SK-N-SH treated with all-trans-retinoic acid at 6 μM for 48 hours (cell line): Measurements from ENCODE around the gene RMC1.
"Not testable (repeated sequence)": the region's sequence is repeated elsewhere in the genome, so short reads cannot be mapped to it uniquely, and the experiment has no call there.

Source experiments
- ATAC-seq: fragments of 200-7000 bp; cut with Tn5 transposase; 3 replicates; pipeline ENCODE4 v1.9.1; 2020; ENCODE audit warnings: mild to moderate bottlenecking, moderate library complexity
- ARNTL ChIP-seq: fragments of 450-650 bp; formaldehyde crosslinking; IDR thresholded peaks from 2 replicates; pipeline ENCODE4 v1.5.0; 2020; ENCODE audit warnings: low read depth, mild to moderate bottlenecking, moderate library complexity, borderline replicate concordance
- BACH2 ChIP-seq: fragments of 250-450 bp; sonication (Bioruptor Pico); IDR thresholded peaks from 2 replicates; pipeline ENCODE4 v1.9.0; 2021; ENCODE audit warnings: mild to moderate bottlenecking, borderline replicate concordance
- CREB5 ChIP-seq: fragments of 250-450 bp; sonication (Bioruptor Pico); IDR thresholded peaks from 2 replicates; pipeline ENCODE4 v1.5.1; 2020; ENCODE audit warnings: low read depth, mild to moderate bottlenecking, moderate library complexity
- CSDC2 ChIP-seq: fragments of 250-450 bp; sonication (Bioruptor Pico); IDR thresholded peaks from 2 replicates; pipeline ENCODE4 v1.5.0; 2020; ENCODE audit warnings: mild to moderate bottlenecking, moderate library complexity
- GLIS3 ChIP-seq: fragments of 250-450 bp; sonication (Bioruptor Pico); IDR thresholded peaks from 2 replicates; pipeline ENCODE4 v1.5.0; 2020; ENCODE audit warnings: mild to moderate bottlenecking, moderate library complexity
- ISL1 ChIP-seq: fragments of 250-450 bp; sonication (Bioruptor Pico); IDR thresholded peaks from 2 replicates; pipeline ENCODE4 v2.1.2; 2022; ENCODE audit warnings: mild to moderate bottlenecking, moderate library complexity
- OSR1 ChIP-seq: fragments of 250-450 bp; sonication (Bioruptor Pico); IDR thresholded peaks from 2 replicates; pipeline ENCODE4 v1.8.0; 2022; ENCODE audit warnings: moderate library complexity, mild to moderate bottlenecking, inconsistent platforms
- PATZ1 ChIP-seq: fragments of 250-450 bp; sonication (Bioruptor Pico); IDR thresholded peaks from 2 replicates; pipeline ENCODE4 v1.8.0; 2020; ENCODE audit warnings: mild to moderate bottlenecking, moderate library complexity, borderline replicate concordance
- POU6F1 ChIP-seq: fragments of 250-450 bp; sonication (Bioruptor Pico); IDR thresholded peaks from 2 replicates; pipeline ENCODE4 v1.8.0; 2021; ENCODE audit warnings: low read depth, mild to moderate bottlenecking, moderate library complexity, borderline replicate concordance
- PPARA ChIP-seq: fragments of 250-450 bp; sonication (Bioruptor Pico); IDR thresholded peaks from 2 replicates; pipeline ENCODE4 v1.5.0; 2020; ENCODE audit warnings: mild to moderate bottlenecking, borderline replicate concordance
- RARB ChIP-seq: fragments of 250-450 bp; sonication (Bioruptor Pico); IDR thresholded peaks from 2 replicates; pipeline ENCODE4 v1.8.0; 2021; ENCODE audit warnings: mild to moderate bottlenecking, moderate library complexity
- SNAI2 ChIP-seq: fragments of 250-450 bp; sonication (Bioruptor Pico); IDR thresholded peaks from 2 replicates; pipeline ENCODE4 v1.5.0; 2020; ENCODE audit warnings: mild to moderate bottlenecking, moderate library complexity
- TCF4 ChIP-seq: fragments of 250-450 bp; sonication (Bioruptor Pico); IDR thresholded peaks from 2 replicates; pipeline ENCODE4 v1.8.0; 2021; ENCODE audit warnings: mild to moderate bottlenecking, moderate library complexity, borderline replicate concordance
- TOX ChIP-seq: fragments of 250-450 bp; sonication (Bioruptor Pico); IDR thresholded peaks from 2 replicates; pipeline ENCODE4 v1.8.0; 2021; ENCODE audit warnings: mild to moderate bottlenecking, moderate library complexity, borderline replicate concordance
- TSHZ2 ChIP-seq: fragments of 250-450 bp; sonication (Bioruptor Pico); IDR thresholded peaks from 2 replicates; pipeline ENCODE4 v1.5.0; 2020; ENCODE audit warnings: mild to moderate bottlenecking, moderate library complexity
- ZC3H10 ChIP-seq: fragments of 250-450 bp; sonication (Bioruptor Pico); IDR thresholded peaks from 2 replicates; pipeline ENCODE4 v1.5.1; 2021; ENCODE audit warnings: mild to moderate bottlenecking, moderate library complexity
- ZFP3 ChIP-seq: fragments of 250-450 bp; sonication (Bioruptor Pico); IDR thresholded peaks from 2 replicates; pipeline ENCODE4 v1.5.0; 2020; ENCODE audit warnings: mild to moderate bottlenecking, moderate library complexity
- ZNF565 ChIP-seq: fragments of 450-650 bp; formaldehyde crosslinking; conservative IDR thresholded peaks from 2 replicates; pipeline ENCODE4 v1.5.0; 2020; ENCODE audit warnings: low read depth, mild to moderate bottlenecking, moderate library complexity
- ZNF70 ChIP-seq: fragments of 450-650 bp; formaldehyde crosslinking; IDR thresholded peaks from 2 replicates; pipeline ENCODE4 v1.5.0; 2020; ENCODE audit warnings: mild to moderate bottlenecking, moderate library complexity
- ZNF8 ChIP-seq: fragments of 450-650 bp; formaldehyde crosslinking; IDR thresholded peaks from 2 replicates; pipeline ENCODE4 v1.5.0; 2020; ENCODE audit warnings: mild to moderate bottlenecking, moderate library complexity
- TF ChIP-seq, protein P1 (sequence below): fragments of 250-450 bp; sonication (Bioruptor Pico); IDR thresholded peaks from 2 replicates; pipeline ENCODE4 v1.5.1; 2021; ENCODE audit warnings: mild to moderate bottlenecking, moderate library complexity

Gene RMC1

DNA sequence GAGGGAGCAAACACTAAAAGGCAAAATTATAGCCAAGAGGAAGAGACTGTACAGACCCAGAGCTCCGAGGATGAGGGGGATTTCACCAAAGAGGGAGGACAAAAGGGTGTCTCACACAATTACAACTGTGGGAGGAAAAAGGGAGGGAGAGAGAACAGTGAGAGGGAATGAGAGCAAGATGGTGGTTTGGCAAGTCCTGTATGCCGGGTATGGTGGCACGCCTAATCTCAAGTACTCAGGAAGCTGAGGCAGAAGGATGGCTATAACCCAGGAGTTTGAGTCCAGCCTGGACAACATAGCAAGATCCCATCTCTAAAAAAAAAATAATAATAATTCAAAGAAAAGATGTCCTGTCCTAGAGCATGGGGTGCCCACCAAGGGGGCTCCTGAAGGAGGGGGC, 48.7 kb downstream of the RMC1 start (continued):
- TF ChIP-seq PPARA, result no peak
- no peak for TF ChIP-seq SNAI2

DNA sequence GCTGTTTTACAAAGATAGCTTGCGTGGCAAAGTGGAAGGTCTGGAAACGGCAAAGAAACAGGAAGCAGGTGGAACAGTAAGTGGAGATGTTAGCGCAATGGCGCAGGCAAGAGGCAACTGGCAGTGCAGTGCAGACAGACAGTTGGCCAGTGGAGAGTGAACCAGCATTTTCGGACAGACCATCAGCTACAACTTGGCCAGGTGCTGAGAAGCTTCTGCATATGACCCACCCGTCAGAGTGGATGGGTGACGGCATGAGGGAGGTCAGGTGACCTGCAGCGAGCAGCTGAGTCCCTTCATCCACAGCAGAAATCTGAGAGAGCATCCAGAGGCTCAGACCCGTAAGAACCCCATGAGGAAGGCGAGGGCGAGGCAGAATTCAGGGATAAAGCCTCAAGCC, 49.2 kb downstream of the RMC1 start:
- TF ChIP-seq ARNTL (CRISPR knock-in tag), result no peak
- TF ChIP-seq ZFP3 (CRISPR knock-in tag), result no peak
- TF ChIP-seq TOX, result no peak
- no peak for ATAC-seq

GRCh38 chr18:23553887-23554286, 50.6 kb downstream of the RMC1 start:
- ATAC-seq, result no peak
- TF ChIP-seq ZNF8 (CRISPR knock-in tag) (no peak), ZNF565 (CRISPR knock-in tag) (no peak), ZC3H10 (CRISPR knock-in tag) (no peak), ZFP3 (CRISPR knock-in tag) (no peak), ISL1 (no peak), TCF4 (CRISPR knock-in tag) (no peak), CSDC2 (no peak)

DNA sequence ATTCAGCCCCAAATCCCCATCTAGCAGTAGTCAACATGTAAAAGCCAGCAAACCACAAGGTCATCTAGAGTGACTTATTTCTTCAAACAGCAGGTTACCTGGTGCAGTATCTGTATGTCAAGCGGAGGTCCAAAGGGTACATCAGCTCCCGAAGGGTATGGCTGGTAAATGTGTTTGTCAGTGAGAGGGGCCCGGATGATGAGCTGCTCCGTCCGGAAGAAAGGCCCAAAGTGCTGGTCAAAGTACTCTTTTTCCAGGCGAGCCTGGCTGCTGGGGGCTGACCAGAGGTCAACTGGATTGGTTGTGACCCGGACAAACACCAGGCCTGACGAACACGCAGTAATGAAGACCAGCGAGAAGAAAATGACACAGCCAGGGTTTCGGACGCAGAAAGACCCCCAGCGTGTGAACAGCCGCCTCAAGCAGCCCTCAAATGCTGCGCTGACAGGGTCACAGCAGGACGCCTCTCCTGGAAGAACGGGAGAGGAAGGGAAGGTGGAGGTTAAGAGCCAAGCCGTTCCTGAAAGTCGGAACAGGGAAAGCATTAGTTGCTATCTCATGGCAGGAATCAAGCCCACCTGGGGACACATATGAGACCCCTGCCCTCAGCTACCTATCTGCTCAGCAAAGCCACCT, 53.0 kb downstream of the RMC1 start:
- TF ChIP-seq TOX (no peak), BACH2 (CRISPR knock-in tag) (no peak), PPARA (no peak), SNAI2 (no peak), PATZ1 (CRISPR knock-in tag) (no peak), GLIS3 (CRISPR knock-in tag) (no peak), CREB5 (CRISPR knock-in tag) (no peak), ZNF8 (CRISPR knock-in tag) (no peak), ISL1 (no peak), ZNF565 (CRISPR knock-in tag) (no peak), ZNF70 (CRISPR knock-in tag) (no peak), RARB (CRISPR knock-in tag) (no peak), TCF4 (CRISPR knock-in tag) (no peak), ZFP3 (CRISPR knock-in tag) (no peak), OSR1 (no peak), ZC3H10 (CRISPR knock-in tag) (no peak), CSDC2 (no peak), TSHZ2 (CRISPR knock-in tag) (no peak), POU6F1 (CRISPR knock-in tag) (no peak)
- TF ChIP-seq, protein P1, sequence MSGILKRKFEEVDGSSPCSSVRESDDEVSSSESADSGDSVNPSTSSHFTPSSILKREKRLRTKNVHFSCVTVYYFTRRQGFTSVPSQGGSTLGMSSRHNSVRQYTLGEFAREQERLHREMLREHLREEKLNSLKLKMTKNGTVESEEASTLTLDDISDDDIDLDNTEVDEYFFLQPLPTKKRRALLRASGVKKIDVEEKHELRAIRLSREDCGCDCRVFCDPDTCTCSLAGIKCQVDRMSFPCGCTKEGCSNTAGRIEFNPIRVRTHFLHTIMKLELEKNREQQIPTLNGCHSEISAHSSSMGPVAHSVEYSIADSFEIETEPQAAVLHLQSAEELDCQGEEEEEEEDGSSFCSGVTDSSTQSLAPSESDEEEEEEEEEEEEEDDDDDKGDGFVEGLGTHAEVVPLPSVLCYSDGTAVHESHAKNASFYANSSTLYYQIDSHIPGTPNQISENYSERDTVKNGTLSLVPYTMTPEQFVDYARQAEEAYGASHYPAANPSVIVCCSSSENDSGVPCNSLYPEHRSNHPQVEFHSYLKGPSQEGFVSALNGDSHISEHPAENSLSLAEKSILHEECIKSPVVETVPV (CRISPR knock-in tag), result no peak
- ATAC-seq, result no peak

DNA sequence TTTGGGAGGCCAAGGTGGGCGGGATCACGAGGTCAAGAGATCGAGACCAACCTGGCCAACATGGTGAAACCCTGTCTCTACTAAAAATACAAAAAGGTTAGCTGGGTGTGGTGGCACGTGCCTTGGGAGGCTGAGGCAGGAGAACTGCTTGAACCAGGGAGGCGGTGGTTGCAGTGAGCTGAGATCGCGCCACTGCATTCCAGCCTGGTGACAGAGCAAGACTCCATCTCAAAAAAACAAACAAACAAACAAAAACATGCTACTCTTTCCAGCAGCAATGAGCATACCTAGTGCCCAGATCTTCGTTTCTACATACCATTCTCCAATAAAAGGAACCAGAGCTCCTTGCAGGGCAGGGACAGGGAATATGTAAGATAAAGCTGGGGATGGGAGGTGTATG, 54.2 kb downstream of the RMC1 start:
- not testable (repeated sequence) for ATAC-seq
